Measurements from ENCODE around the gene NTN3. TPM values are rescaled to one million over a fixed set of nuclear protein-coding genes. Genes with fewer than 3 reads are reported as not detected.

NTN3 gene
- total and polyA plus RNA-seq, 2 experiments from 2014 or later: 2.4 to 4.8 TPM

- Histone ChIP-seq H3K79me2 (no peaks in the 10 kb centered on the region), H3K36me3 (replicated peaks; ENCODE audit: insufficient read depth, low read depth) (no peaks in the 10 kb centered on the region), H3K27me3 (no peaks in the 10 kb centered on the region), H4K20me1 (ENCODE audit: insufficient read depth, poor library complexity, severe bottlenecking) (no peaks in the 10 kb centered on the region), H3K4me3 (no peak overlapping the region), H3K9me3 (ENCODE audit: low read depth) (no peaks in the 10 kb centered on the region), H3K27ac (no peak overlapping the region), H2AFZ (no peak overlapping the region), H3K9me2 (replicated peaks; ENCODE audit: insufficient read depth) (no peaks in the 10 kb centered on the region), H3K4me1 (ENCODE audit: insufficient read depth) (no peaks in the 10 kb centered on the region), H3K4me2 (no peak overlapping the region)
- DNase-seq (ENCODE audit: low spot score): no peak
- WGBS (ENCODE audit: low lambda C conversion rate, missing lambda C conversion rate): 96% methylated on average over 11 of the region's 11 CpGs
- no peak for TF ChIP-seq EZH2 (IDR thresholded peaks at IDR 0.05; ENCODE audit: borderline replicate concordance)
- no peak for TF ChIP-seq EZH2phosphoT487 (IDR thresholded peaks at IDR 0.05; ENCODE audit: low read depth, severe bottlenecking, unreplicated experiment)
- no peak for TF ChIP-seq CTCF (IDR thresholded peaks at IDR 0.05; ENCODE audit: poor library complexity)
These were observed 23.0 kb upstream of the NTN3 start for GRCh38 chr16:2447920-2448583.

- Histone ChIP-seq H3K4me1 (ENCODE audit: insufficient read depth) (no peaks in the 10 kb centered on the region), H3K27me3 (no peaks in the 10 kb centered on the region), H3K9me2 (replicated peaks; ENCODE audit: insufficient read depth) (no peaks in the 10 kb centered on the region), H3K79me2 (no peaks in the 10 kb centered on the region), H3K27ac (no peak overlapping the region), H4K20me1 (ENCODE audit: insufficient read depth, poor library complexity, severe bottlenecking) (no peaks in the 10 kb centered on the region), H3K36me3 (replicated peaks; ENCODE audit: insufficient read depth, low read depth) (no peaks in the 10 kb centered on the region), H2AFZ (no peak overlapping the region), H3K4me2 (no peak overlapping the region), H3K4me3 (no peak overlapping the region), H3K9me3 (ENCODE audit: low read depth) (no peaks in the 10 kb centered on the region)
- WGBS (ENCODE audit: low lambda C conversion rate, missing lambda C conversion rate): 97% methylated on average over 24 of the region's 25 CpGs
- TF ChIP-seq CTCF (IDR thresholded peaks at IDR 0.05; ENCODE audit: poor library complexity) (no peak), EZH2phosphoT487 (IDR thresholded peaks at IDR 0.05; ENCODE audit: low read depth, severe bottlenecking, unreplicated experiment) (no peak), EZH2 (IDR thresholded peaks at IDR 0.05; ENCODE audit: borderline replicate concordance) (no peak)
- DNase-seq (ENCODE audit: low spot score): no peak
These were observed 22.0 kb upstream of the NTN3 start for GRCh38 chr16:2449118-2449517.

GRCh38 chr16:2450535-2450934 lies 20.6 kb upstream of the NTN3 start:
- Histone ChIP-seq H4K20me1 (ENCODE audit: insufficient read depth, poor library complexity, severe bottlenecking) (no peaks in the 10 kb centered on the region), H3K4me2 (no peak overlapping the region), H3K79me2 (no peaks in the 10 kb centered on the region), H3K4me3 (no peak overlapping the region), H3K36me3 (replicated peaks; ENCODE audit: insufficient read depth, low read depth) (no peaks in the 10 kb centered on the region), H2AFZ (no peak overlapping the region), H3K4me1 (ENCODE audit: insufficient read depth) (no peaks in the 10 kb centered on the region), H3K27me3 (no peaks in the 10 kb centered on the region), H3K27ac (no peak overlapping the region), H3K9me3 (ENCODE audit: low read depth) (no peaks in the 10 kb centered on the region), H3K9me2 (replicated peaks; ENCODE audit: insufficient read depth) (no peaks in the 10 kb centered on the region)
- TF ChIP-seq CTCF (IDR thresholded peaks at IDR 0.05; ENCODE audit: poor library complexity) (no peak), EZH2phosphoT487 (IDR thresholded peaks at IDR 0.05; ENCODE audit: low read depth, severe bottlenecking, unreplicated experiment) (no peak), EZH2 (IDR thresholded peaks at IDR 0.05; ENCODE audit: borderline replicate concordance) (no peak)
- DNase-seq (ENCODE audit: low spot score): no peak
- WGBS (ENCODE audit: low lambda C conversion rate, missing lambda C conversion rate): 95% methylated on average over 8 of the region's 8 CpGs

Measured in hepatocyte (in vitro differentiated cells).